SK-N-SH (cell line): ENCODE measurements around the gene ETV1. TPM values are rescaled to one million over a fixed set of nuclear protein-coding genes. Genes with fewer than 3 reads are reported as not detected.

ENCODE experiments used
- CTCF ChIA-PET: fragments of 300-600, 350-600 bp; formaldehyde crosslinking; extraction: SDS; loops from one replicate; lab custom pipeline; 2021; lab: Yijun Ruan, JAX
- POLR2A ChIA-PET: fragments of 350-600 bp; sonication (Branson Sonifier 250); formaldehyde crosslinking; extraction: SDS; loops from one replicate; lab custom pipeline; 2020; ENCODE audit warnings: antibody characterized with exemption, inconsistent platforms; lab: Yijun Ruan, JAX
- DNase-seq: peaks from one replicate; pipeline ENCODE4 v3.0.0; 2012
- H2AFZ ChIP-seq: fragments of 200-600 bp; sonication (generic); 2 replicates; pipeline ENCODE4 v1.8.1; 2016; ENCODE audit warnings: antibody characterized with exemption, mild to moderate bottlenecking, low read depth
- H3F3A ChIP-seq: fragments of 200-600 bp; sonication (generic); replicated peaks from 2 replicates; pipeline ENCODE3; 2016; ENCODE audit warnings: antibody characterized with exemption, mild to moderate bottlenecking; ENCODE audit not compliant: insufficient read depth
- H3K27ac ChIP-seq, 2 experiments: fragments of 200-500 bp in 1 of 2; fragments of 200-600 bp in 1 of 2; sonication (Bioruptor generic) in 1 of 2; sonication (generic), shearing (Covaris generic) in 1 of 2; 2 replicates each; pipeline versions ENCODE4 v1.5.1 to v1.6.1; 2014 to 2016; ENCODE audit warnings: low read depth in 2 of 2, inconsistent platforms in 1 of 2, low read length in 1 of 2, mild to moderate bottlenecking in 1 of 2, mixed read lengths in 1 of 2
- H3K27me3 ChIP-seq: fragments of 200-600 bp; sonication (generic), shearing (Covaris generic); 2 replicates; pipeline ENCODE4 v1.6.1; 2016; ENCODE audit warnings: mixed run types; ENCODE audit not compliant: insufficient read depth
- H3K36me3 ChIP-seq, 2 experiments: fragments of 200-500 bp in 1 of 2; fragments of 200-600 bp in 1 of 2; sonication (Bioruptor generic) in 1 of 2; sonication (generic) in 1 of 2; replicated peaks in 1 of 2; 2 replicates each; pipeline versions ENCODE3 to v1.5.1; 2014 to 2016; ENCODE audit warnings: low read length in 1 of 2, mild to moderate bottlenecking in 1 of 2; ENCODE audit not compliant: insufficient read depth in 2 of 2, control insufficient read depth in 1 of 2
- H3K4me1 ChIP-seq, 2 experiments: fragments of 200-500 bp in 1 of 2; fragments of 200-600 bp in 1 of 2; sonication (Bioruptor generic) in 1 of 2; sonication (generic), shearing (Covaris generic) in 1 of 2; 2 replicates each; pipeline versions ENCODE4 v1.5.1 to v1.6.1; 2014 to 2016; ENCODE audit warnings: low read depth in 1 of 2, low read length in 1 of 2, mixed run types in 1 of 2; ENCODE audit not compliant: insufficient read depth in 2 of 2, control insufficient read depth in 1 of 2
- H3K4me2 ChIP-seq: fragments of 200-600 bp; sonication (generic), shearing (Covaris generic); 2 replicates; pipeline ENCODE4 v1.6.1; 2017; ENCODE audit warnings: mixed run types
- H3K4me3 ChIP-seq, 2 experiments: fragments of 200-500 bp in 1 of 2; fragments of 200-600 bp in 1 of 2; sonication (Bioruptor generic) in 1 of 2; sonication (generic), shearing (Covaris generic) in 1 of 2; 2 replicates each; pipeline versions ENCODE4 v1.5.1 to v1.8.1; 2014 to 2016; ENCODE audit warnings: low read depth in 2 of 2, inconsistent platforms in 1 of 2, low read length in 1 of 2, mild to moderate bottlenecking in 1 of 2, mixed read lengths in 1 of 2, moderate library complexity in 1 of 2
- H3K79me2 ChIP-seq: fragments of 200-600 bp; sonication (generic); 2 replicates; pipeline ENCODE4 v1.8.1; 2017; ENCODE audit warnings: mild to moderate bottlenecking; ENCODE audit not compliant: insufficient read depth
- H3K9ac ChIP-seq: fragments of 200-600 bp; sonication (generic); 2 replicates; pipeline ENCODE4 v1.6.1; 2017; ENCODE audit warnings: mixed run types
- H3K9me2 ChIP-seq: fragments of 200-600 bp; sonication (generic); 2 replicates; pipeline ENCODE4 v1.6.1; 2017; ENCODE audit warnings: mixed run types
- H3K9me3 ChIP-seq: fragments of 200-600 bp; sonication (generic); 2 replicates; pipeline ENCODE4 v1.6.1; 2017; ENCODE audit warnings: mixed run types, mild to moderate bottlenecking, moderate library complexity
- H4K20me1 ChIP-seq: fragments of 200-600 bp; sonication (generic); 2 replicates; pipeline ENCODE4 v1.6.1; 2017; ENCODE audit warnings: mild to moderate bottlenecking, mixed run types; ENCODE audit not compliant: insufficient read depth
- EP300 ChIP-seq, 2 experiments: IDR thresholded peaks; 2 replicates each; pipeline versions ENCODE4 v1.4.0 to v1.6.1; 2012; ENCODE audit warnings: borderline replicate concordance in 1 of 2, low read depth in 1 of 2, low read length in 1 of 2
- EZH2phosphoT487 ChIP-seq: fragments of 200-600 bp; sonication (generic); IDR thresholded peaks from 2 replicates; pipeline ENCODE4 v1.6.1; 2017; ENCODE audit warnings: low read depth, mixed run types, mild to moderate bottlenecking, antibody characterized with exemption, moderate library complexity, borderline replicate concordance
- FOSL2 ChIP-seq: IDR thresholded peaks from 2 replicates; pipeline ENCODE4 v1.4.0; 2012; ENCODE audit warnings: low read depth, mild to moderate bottlenecking, moderate library complexity, borderline replicate concordance
- FOXJ3 ChIP-seq: sonication (generic); formaldehyde crosslinking; IDR thresholded peaks from 2 replicates; pipeline ENCODE4 v1.5.1; 2020; ENCODE audit warnings: mild to moderate bottlenecking, missing genetic modification reagents
- FOXM1 ChIP-seq: IDR thresholded peaks from 2 replicates; pipeline ENCODE4 v1.4.0; 2012; ENCODE audit warnings: low read depth, mild to moderate bottlenecking
- MEF2A ChIP-seq: IDR thresholded peaks from 2 replicates; pipeline ENCODE4 v1.4.0; 2012; ENCODE audit warnings: low read depth, borderline replicate concordance
- RFX5 ChIP-seq: IDR thresholded peaks from 2 replicates; pipeline ENCODE4 v1.6.1; 2012; ENCODE audit warnings: mild to moderate bottlenecking, improper control_type of control experiment, low read length
- RXRA ChIP-seq: IDR thresholded peaks from 2 replicates; pipeline ENCODE4 v1.4.0; 2012; ENCODE audit warnings: low read depth, mild to moderate bottlenecking, borderline replicate concordance
- TCF12 ChIP-seq: IDR thresholded peaks from 2 replicates; pipeline ENCODE4 v1.4.0; 2012
- TEAD4 ChIP-seq: IDR thresholded peaks from 2 replicates; pipeline ENCODE4 v1.4.0; 2012; ENCODE audit warnings: mild to moderate bottlenecking, borderline replicate concordance; ENCODE audit not compliant: insufficient read depth
- YY1 ChIP-seq: IDR thresholded peaks from 2 replicates; pipeline ENCODE4 v1.4.0; 2012; ENCODE audit warnings: low read depth, mild to moderate bottlenecking
- WGBS: methylation state at CpG from one replicate; pipeline ENCODE4 v1.1.6; 2017; ENCODE audit warnings: low lambda C conversion rate; 5-methylcytosine and 5-hydroxymethylcytosine counted together
- polyA plus RNA-seq, 3 experiments: library from polyadenylated mRNA; depleted of rRNA; stranded (reverse); fragments of >200 nt; gene quantifications; 2 replicates each; pipeline ENCODE4 v1.2.3, GENCODE V29; 2012
- TF ChIP-seq, protein P1 (sequence below): fragments of 150-350 bp; IDR thresholded peaks from 2 replicates; pipeline ENCODE4 v1.6.1; 2016; ENCODE audit warnings: mild to moderate bottlenecking, low read depth, low read length
- TF ChIP-seq, protein P2 (sequence below): IDR thresholded peaks from 2 replicates; pipeline ENCODE4 v1.6.1; 2012; ENCODE audit warnings: mild to moderate bottlenecking, low read depth, low read length, moderate library complexity

The ETV1 gene
- polyA plus RNA-seq, 1 of the 3 experiments (the other 2 are of a cell fraction), result 24.9 TPM

DNA sequence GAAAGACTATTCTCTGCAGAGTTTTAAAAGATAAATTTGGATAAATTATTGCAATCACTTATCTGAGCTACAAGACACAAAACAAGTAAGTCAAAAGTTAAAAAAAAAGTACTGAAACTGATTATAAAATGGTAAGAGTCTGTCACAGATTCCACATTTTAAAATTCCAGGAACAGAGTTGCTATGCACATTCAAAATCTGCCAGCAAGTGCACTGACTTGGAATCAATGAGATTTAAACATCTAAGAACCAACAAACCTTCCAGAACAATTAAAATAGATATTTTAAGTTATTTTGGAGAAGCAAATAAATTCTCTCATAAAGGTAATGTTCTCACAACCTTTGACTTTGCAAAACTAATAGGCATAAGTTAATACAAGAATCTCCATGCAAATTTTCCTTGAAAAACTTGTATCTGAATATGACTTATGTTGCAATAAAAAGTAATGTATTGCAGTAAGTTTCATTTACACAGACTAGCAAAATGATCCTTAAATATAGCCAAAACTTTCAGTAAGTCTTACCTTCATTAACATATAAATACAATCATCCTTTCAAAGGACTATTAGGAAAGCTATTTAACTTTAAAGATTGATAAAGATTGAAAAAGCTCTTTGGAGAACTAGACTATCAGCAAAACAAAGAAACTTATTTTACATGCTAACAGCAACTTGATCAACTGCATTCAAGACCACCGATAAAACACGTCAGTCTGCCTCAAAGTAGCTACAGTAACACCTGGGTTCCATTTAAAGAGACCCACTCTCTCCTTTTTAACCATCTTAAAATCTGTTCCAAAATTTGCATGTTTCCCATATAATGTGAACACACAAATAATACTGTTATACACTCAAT lies 4.4 kb downstream of the ETV1 start:
- Histone ChIP-seq H4K20me1 (no peaks in the 10 kb centered on the region), H3K9me2 (no peaks in the 10 kb centered on the region), H3K4me3 (no peak overlapping the region), H3K27ac (no peak overlapping the region), H3K9me3 (no peaks in the 10 kb centered on the region), H3F3A (peaks cover 18% of the 10 kb centered on the region), H3K4me2 (peak overlapping the region; percentile 21; the same call in 1 of the 2 replicates), H3K36me3 (peaks cover 4 to 5% of the 10 kb centered on the region in 2 experiments), H3K9ac (no peak overlapping the region), H3K79me2 (no peaks in the 10 kb centered on the region), H3K27me3 (no peaks in the 10 kb centered on the region), H2AFZ (no peak overlapping the region), H3K4me1 (peaks cover 27 to 34% of the 10 kb centered on the region in 2 experiments; a peak in 3 of 4 replicates)
- WGBS, result 94% methylated on average over 2 of the region's 2 CpGs
- CTCF ChIA-PET, result interaction anchor here (1.0 to 1.5 kb wide), 2 partner anchors 42 to 474 kb away, joined by 4 to 5 read pairs; no protein-coding TSS in a partner anchor
- no peak for DNase-seq
- POLR2A ChIA-PET, result no interaction called here
- TF ChIP-seq FOXM1 (no peak), RFX5 (no peak), TCF12 (no peak), YY1 (no peak), EZH2phosphoT487 (no peak), MEF2A (no peak), RXRA (no peak), FOXJ3 (CRISPR knock-in tag) (no peak)
- TF ChIP-seq, protein P1, sequence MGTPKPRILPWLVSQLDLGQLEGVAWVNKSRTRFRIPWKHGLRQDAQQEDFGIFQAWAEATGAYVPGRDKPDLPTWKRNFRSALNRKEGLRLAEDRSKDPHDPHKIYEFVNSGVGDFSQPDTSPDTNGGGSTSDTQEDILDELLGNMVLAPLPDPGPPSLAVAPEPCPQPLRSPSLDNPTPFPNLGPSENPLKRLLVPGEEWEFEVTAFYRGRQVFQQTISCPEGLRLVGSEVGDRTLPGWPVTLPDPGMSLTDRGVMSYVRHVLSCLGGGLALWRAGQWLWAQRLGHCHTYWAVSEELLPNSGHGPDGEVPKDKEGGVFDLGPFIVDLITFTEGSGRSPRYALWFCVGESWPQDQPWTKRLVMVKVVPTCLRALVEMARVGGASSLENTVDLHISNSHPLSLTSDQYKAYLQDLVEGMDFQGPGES, result no peak
- TF ChIP-seq, protein P2, sequence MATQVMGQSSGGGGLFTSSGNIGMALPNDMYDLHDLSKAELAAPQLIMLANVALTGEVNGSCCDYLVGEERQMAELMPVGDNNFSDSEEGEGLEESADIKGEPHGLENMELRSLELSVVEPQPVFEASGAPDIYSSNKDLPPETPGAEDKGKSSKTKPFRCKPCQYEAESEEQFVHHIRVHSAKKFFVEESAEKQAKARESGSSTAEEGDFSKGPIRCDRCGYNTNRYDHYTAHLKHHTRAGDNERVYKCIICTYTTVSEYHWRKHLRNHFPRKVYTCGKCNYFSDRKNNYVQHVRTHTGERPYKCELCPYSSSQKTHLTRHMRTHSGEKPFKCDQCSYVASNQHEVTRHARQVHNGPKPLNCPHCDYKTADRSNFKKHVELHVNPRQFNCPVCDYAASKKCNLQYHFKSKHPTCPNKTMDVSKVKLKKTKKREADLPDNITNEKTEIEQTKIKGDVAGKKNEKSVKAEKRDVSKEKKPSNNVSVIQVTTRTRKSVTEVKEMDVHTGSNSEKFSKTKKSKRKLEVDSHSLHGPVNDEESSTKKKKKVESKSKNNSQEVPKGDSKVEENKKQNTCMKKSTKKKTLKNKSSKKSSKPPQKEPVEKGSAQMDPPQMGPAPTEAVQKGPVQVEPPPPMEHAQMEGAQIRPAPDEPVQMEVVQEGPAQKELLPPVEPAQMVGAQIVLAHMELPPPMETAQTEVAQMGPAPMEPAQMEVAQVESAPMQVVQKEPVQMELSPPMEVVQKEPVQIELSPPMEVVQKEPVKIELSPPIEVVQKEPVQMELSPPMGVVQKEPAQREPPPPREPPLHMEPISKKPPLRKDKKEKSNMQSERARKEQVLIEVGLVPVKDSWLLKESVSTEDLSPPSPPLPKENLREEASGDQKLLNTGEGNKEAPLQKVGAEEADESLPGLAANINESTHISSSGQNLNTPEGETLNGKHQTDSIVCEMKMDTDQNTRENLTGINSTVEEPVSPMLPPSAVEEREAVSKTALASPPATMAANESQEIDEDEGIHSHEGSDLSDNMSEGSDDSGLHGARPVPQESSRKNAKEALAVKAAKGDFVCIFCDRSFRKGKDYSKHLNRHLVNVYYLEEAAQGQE, result no peak

DNA sequence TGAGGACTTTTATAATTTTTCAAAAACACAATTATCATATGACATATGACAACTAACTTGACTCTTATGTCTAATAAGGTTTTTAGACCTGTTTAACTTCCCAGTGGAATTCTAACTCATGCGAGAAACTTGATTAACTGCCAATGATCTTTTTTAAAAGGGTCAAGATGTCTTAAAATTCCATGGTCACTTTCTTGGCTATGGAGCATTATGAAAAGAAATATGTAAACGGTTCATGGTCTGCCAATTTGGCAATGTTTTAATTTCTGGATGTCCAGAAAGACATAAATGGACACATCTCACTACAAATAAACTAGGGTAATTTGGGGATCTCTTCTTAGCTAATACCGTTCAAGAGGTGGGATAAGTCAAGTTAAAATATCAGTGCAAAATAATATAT lies 5.4 kb downstream of the ETV1 start:
- Histone ChIP-seq H3K4me2 (no peak overlapping the region), H3K4me3 (no peak overlapping the region), H3F3A (peaks cover 18% of the 10 kb centered on the region), H3K9me2 (no peaks in the 10 kb centered on the region), H4K20me1 (no peaks in the 10 kb centered on the region), H3K79me2 (no peaks in the 10 kb centered on the region), H3K9me3 (no peaks in the 10 kb centered on the region), H3K27me3 (no peaks in the 10 kb centered on the region), H3K9ac (no peak overlapping the region), H3K4me1 (peaks cover 34 to 40% of the 10 kb centered on the region in 2 experiments; a peak in 3 of 4 replicates), H3K27ac (no peak overlapping the region), H3K36me3 (peaks cover 4 to 5% of the 10 kb centered on the region in 2 experiments), H2AFZ (no peak overlapping the region)
- ChIA-PET CTCF (no interaction called here), POLR2A (no interaction called here)
- DNase-seq, result no peak
- 78% methylated on average over 3 of the region's 3 CpGs for WGBS
- no peak for TF ChIP-seq FOSL2
- TF ChIP-seq EP300 (IDR thresholded peaks at IDR 0.05; ENCODE audit: borderline replicate concordance in 1 of 2, low read depth in 1 of 2, low read length in 1 of 2), result no peak
- TF ChIP-seq TEAD4, result no peak
